D721Med (cell line): Measurements from ENCODE around the gene FOXO1.

Source experiments
- DNase-seq: peaks from one replicate; pipeline ENCODE4 v3.0.0; 2011; ENCODE audit warnings: low spot score; ENCODE audit not compliant: insufficient read length
- FAIRE-seq: peaks from 2 replicates; lab custom pipeline; 2011; peaks lifted over from hg19 to GRCh38; lab: Jason Lieb, UNC
- TF ChIP-seq, protein P1 (sequence below): IDR thresholded peaks from 2 replicates; pipeline ENCODE4 v1.5.1; 2012; ENCODE audit warnings: mild to moderate bottlenecking, control low read depth; ENCODE audit not compliant: insufficient read depth; ENCODE audit errors: missing control alignments

Gene FOXO1

DNA sequence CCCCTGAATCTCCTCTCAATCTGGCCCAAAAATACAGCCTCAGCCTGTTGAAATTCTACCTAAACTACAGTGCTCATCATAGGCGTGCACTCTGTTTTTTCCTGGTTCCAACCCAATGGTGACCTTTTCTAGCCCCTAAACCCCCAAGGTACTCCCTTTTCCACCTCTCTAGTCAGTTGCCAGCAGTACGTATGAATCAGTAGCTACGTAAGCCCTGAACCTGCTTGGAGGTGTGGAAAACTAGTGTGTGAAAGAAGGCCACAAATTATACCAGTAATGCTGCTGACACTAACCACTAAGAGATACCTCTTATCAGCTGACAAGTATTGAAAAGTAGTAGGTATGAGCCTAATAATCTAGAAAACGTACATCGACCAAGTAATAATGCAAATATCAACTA, 60.9 kb downstream of the FOXO1 start:
- TF ChIP-seq, protein P1, sequence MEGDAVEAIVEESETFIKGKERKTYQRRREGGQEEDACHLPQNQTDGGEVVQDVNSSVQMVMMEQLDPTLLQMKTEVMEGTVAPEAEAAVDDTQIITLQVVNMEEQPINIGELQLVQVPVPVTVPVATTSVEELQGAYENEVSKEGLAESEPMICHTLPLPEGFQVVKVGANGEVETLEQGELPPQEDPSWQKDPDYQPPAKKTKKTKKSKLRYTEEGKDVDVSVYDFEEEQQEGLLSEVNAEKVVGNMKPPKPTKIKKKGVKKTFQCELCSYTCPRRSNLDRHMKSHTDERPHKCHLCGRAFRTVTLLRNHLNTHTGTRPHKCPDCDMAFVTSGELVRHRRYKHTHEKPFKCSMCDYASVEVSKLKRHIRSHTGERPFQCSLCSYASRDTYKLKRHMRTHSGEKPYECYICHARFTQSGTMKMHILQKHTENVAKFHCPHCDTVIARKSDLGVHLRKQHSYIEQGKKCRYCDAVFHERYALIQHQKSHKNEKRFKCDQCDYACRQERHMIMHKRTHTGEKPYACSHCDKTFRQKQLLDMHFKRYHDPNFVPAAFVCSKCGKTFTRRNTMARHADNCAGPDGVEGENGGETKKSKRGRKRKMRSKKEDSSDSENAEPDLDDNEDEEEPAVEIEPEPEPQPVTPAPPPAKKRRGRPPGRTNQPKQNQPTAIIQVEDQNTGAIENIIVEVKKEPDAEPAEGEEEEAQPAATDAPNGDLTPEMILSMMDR, result no peak
- FAIRE-seq (no peak), DNase-seq (no peak)

- FAIRE-seq (no peak), DNase-seq (no peak)
- TF ChIP-seq, protein P1, result no peak
Observed at GRCh38 chr13:40604135-40604534, 62.3 kb downstream of the FOXO1 start.

DNA sequence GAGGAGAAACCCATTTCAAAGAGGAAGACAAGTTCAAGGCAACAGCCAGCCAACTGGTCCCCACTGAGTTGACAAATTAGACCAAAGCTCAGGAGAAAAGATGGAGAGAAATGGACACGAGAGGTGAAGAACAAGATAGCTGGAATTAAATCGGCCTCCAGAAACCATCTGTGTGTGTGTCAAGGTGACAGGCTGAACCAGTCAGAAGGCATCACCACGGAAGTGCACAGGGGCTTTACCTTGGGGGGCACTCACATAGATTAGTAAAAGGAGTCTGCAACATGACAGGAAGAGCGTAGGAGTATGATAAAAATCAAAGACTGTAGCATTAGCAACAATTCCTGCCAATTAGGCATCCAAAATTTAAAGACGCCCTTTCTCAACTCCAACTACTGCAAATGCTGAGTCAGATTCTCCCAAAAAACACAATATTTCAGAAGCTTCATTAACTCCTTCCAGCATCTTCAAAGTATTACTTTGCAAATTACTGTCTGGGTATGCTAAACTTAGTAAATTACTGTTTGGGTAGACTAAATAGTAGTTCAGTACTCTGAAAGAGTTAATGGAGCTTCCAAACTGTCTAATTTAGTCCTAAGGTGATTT, 66.2 kb downstream of the FOXO1 start:
- FAIRE-seq (no peak), DNase-seq (no peak)
- TF ChIP-seq, protein P1, result no peak

DNA sequence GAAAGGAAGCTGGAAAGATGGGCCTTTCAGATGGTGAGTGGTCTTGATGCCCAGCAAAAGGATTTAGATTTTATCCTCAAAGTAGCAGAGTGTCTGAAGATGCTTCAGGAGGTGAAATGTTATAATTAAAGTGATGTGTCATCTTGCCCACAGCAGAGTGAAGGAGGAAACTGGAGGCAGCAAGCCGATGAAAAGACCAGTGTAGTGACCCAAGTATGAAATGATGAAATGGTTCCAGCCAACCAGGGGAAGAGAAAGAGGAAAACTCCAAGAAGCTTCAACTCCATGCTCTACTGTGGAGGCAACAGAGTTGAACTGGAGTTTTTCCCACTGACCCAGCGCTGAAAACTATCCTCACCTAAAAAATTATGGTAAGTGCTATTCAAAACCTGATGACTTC, 66.7 kb downstream of the FOXO1 start:
- TF ChIP-seq, protein P1, result no peak
- no peak for DNase-seq
- FAIRE-seq, result no peak

- DNase-seq (no peak), FAIRE-seq (no peak)
- TF ChIP-seq, protein P1, result no peak
Observed at GRCh38 chr13:40599124-40599523, 67.3 kb downstream of the FOXO1 start.

DNA sequence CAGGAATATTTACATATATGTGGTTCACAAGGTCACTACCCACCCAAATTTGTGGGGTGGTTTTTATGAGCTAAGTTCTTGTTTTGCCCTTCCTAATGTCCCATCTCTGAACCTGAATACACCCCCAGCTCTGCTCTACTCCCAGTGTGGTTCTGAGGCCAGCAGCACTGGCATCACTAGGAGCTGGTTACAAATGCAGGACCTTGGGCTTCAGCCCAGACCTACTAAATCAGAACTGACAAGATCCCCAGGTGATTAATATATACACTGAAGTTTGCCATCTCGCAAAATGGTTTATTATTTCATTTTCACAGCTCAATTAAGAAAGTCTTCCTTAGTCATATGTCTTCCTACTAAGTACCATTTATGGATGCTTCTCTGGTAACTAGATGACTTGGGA, 67.9 kb downstream of the FOXO1 start:
- DNase-seq (no peak), FAIRE-seq (no peak)
- TF ChIP-seq, protein P1, result no peak

- TF ChIP-seq, protein P1, result no peak
- DNase-seq (no peak), FAIRE-seq (no peak)
Observed at GRCh38 chr13:40597735-40598365, 68.6 kb downstream of the FOXO1 start.
